ENCODE data around the gene NEK5. TPM values are rescaled to one million over a fixed set of nuclear protein-coding genes. Genes with fewer than 3 reads are reported as not detected.

Gene NEK5, protein sequence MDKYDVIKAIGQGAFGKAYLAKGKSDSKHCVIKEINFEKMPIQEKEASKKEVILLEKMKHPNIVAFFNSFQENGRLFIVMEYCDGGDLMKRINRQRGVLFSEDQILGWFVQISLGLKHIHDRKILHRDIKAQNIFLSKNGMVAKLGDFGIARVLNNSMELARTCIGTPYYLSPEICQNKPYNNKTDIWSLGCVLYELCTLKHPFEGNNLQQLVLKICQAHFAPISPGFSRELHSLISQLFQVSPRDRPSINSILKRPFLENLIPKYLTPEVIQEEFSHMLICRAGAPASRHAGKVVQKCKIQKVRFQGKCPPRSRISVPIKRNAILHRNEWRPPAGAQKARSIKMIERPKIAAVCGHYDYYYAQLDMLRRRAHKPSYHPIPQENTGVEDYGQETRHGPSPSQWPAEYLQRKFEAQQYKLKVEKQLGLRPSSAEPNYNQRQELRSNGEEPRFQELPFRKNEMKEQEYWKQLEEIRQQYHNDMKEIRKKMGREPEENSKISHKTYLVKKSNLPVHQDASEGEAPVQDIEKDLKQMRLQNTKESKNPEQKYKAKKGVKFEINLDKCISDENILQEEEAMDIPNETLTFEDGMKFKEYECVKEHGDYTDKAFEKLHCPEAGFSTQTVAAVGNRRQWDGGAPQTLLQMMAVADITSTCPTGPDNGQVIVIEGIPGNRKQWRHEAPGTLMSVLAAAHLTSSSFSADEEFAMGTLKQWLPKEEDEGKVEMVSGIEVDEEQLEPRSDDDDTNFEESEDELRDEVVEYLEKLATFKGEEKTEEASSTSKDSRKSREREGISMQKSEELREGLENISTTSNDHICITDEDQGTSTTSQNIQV
- total RNA-seq (2013), result 0.02 TPM
- polyA plus RNA-seq (under 1 TPM in 1 of 3 donors, not detected in 2; 0.07 TPM), polyA minus RNA-seq (not detected in 2 replicates), total RNA-seq (0 to 4.6 (median 0.21) reads per million in 11 experiments)

GRCh38 chr13:52128714-52129700 lies at the start of gene NEK5:
NEK5 (minus strand) TSS chr13:52129073; CDS start chr13:52127482, 1,591 bp downstream.
- Histone ChIP-seq H3K79me2 (ENCODE audit: insufficient read depth, low read length) (no peaks in the 10 kb centered on the region), H3K27me3 (ENCODE audit: control insufficient read depth in 2 of 2, insufficient read depth in 2 of 2, low read length in 2 of 2) (no peaks in the 10 kb centered on the region), H3K9me3 (replicated peaks in 1 of 2; ENCODE audit: control insufficient read depth in 1 of 2, insufficient read depth in 1 of 2, low read length in 2 of 2) (no peaks in the 10 kb centered on the region), H4K20me1 (ENCODE audit: insufficient read depth, low read length) (no peaks in the 10 kb centered on the region), H3K4me1 (ENCODE audit: control insufficient read depth in 1 of 2, insufficient read depth in 2 of 2, low read length in 2 of 2) (peaks cover 16 to 21% of the 10 kb centered on the region in 2 donors), H3K4me2 (replicated peaks; ENCODE audit: extremely low read depth, low read length, poor library complexity, severe bottlenecking) (peak within 1 kb of the TSS; percentile 96), H3K4me3 (replicated peaks in 1 of 3; ENCODE audit: low read depth in 2 of 3, low read length in 3 of 3) (peak within 1 kb of the TSS; percentile 46 to 76 (median 62)), H3K27ac (ENCODE audit: low read depth in 1 of 2, low read length in 2 of 2) (no peak within 1 kb of the TSS), H2AFZ (ENCODE audit: insufficient read depth, low read depth, low read length, poor library complexity, severe bottlenecking) (peak within 1 kb of the TSS; percentile 86), H3K36me3 (replicated peaks in 1 of 2; ENCODE audit: control insufficient read depth in 1 of 2, insufficient read depth in 2 of 2, low read length in 2 of 2) (peaks cover 28 to 37% of the 10 kb centered on the region in 2 donors), H3K9ac (ENCODE audit: insufficient read depth, low read length, poor library complexity, severe bottlenecking) (peak within 1 kb of the TSS; percentile 30)
- Mint-ChIP-seq H3K9me3 (peaks cover 0 to 4% (median 1%) of the 10 kb centered on the region in 7 donors), H3K4me3 (peak within 1 kb of the TSS; percentile 92 to 100), H3K27ac (peak within 1 kb of the TSS in 4 of 7 donors; percentile 4 to 79 (median 61)), H3K4me1 (peaks cover 21% of the 10 kb centered on the region), H3K36me3 (peaks cover 36 to 38% of the 10 kb centered on the region in 2 donors), H3K27me3 (ENCODE audit: low read depth in 3 of 3) (peaks cover 3 to 14% (median 4%) of the 10 kb centered on the region in 3 donors)
- DNase-seq, result peak; percentile 21 to 43 (median 25)
- TF ChIP-seq, protein P1, sequence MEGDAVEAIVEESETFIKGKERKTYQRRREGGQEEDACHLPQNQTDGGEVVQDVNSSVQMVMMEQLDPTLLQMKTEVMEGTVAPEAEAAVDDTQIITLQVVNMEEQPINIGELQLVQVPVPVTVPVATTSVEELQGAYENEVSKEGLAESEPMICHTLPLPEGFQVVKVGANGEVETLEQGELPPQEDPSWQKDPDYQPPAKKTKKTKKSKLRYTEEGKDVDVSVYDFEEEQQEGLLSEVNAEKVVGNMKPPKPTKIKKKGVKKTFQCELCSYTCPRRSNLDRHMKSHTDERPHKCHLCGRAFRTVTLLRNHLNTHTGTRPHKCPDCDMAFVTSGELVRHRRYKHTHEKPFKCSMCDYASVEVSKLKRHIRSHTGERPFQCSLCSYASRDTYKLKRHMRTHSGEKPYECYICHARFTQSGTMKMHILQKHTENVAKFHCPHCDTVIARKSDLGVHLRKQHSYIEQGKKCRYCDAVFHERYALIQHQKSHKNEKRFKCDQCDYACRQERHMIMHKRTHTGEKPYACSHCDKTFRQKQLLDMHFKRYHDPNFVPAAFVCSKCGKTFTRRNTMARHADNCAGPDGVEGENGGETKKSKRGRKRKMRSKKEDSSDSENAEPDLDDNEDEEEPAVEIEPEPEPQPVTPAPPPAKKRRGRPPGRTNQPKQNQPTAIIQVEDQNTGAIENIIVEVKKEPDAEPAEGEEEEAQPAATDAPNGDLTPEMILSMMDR (IDR thresholded peaks at IDR 0.05), result peak; percentile 78
- intact Hi-C loops (cut with micrococcal nuclease), result loop anchor here in 1 of 2 donors (10.0 kb wide), 2 partner anchors 124 to 1004 kb away; no protein-coding TSS in a partner anchor
- 3% methylated on average over 60 of the region's 71 CpGs for WGBS (ENCODE audit: insufficient coverage)
